B cell (primary cell): ENCODE results near the gene KHNYN. TPM values are rescaled to one million over a fixed set of nuclear protein-coding genes. Genes with fewer than 3 reads are reported as not detected.

Source experiments
- ATAC-seq: fragments of 200-7000 bp; cut with Tn5 transposase; one replicate; pipeline ENCODE4 v1.10.0; 2021; ENCODE audit warnings: low read depth, mild to moderate bottlenecking, moderate number of reproducible peaks, moderate library complexity
- CTCF ChIA-PET: fragments of 350-600 bp; sonication (Branson Sonifier 250); formaldehyde crosslinking; loops from one replicate; lab custom pipeline; 2021; ENCODE audit warnings: antibody characterized with exemption, inconsistent platforms; lab: Charles Lee
- POLR2A ChIA-PET: fragments of 350-600 bp; sonication (Branson Sonifier 250); formaldehyde crosslinking; loops from one replicate; lab custom pipeline; 2021; ENCODE audit warnings: antibody characterized with exemption; lab: Charles Lee
- DNase-seq: peaks from one replicate; pipeline ENCODE4 v3.0.0; 2013
- H2AFZ ChIP-seq: 2 replicates; pipeline ENCODE4 v1.6.1; 2012; ENCODE audit warnings: mild to moderate bottlenecking, low read depth, low read length; ENCODE audit not compliant: insufficient read depth, poor library complexity, severe bottlenecking
- H3K27ac ChIP-seq, 2 donors: 1 replicate in 1 of 2; 2 replicates in 1 of 2; pipeline ENCODE4 v1.5.1; 2012 to 2013; ENCODE audit warnings: low read length in 2 of 2, mild to moderate bottlenecking in 2 of 2, moderate library complexity in 1 of 2
- H3K27me3 ChIP-seq, 4 experiments: fragments of 200-600 bp in 1 of 4; sonication (generic) in 1 of 4; replicated peaks in 1 of 4; 1 replicate in 2 of 4; 2 replicates in 2 of 4; pipeline versions ENCODE4 v1.6.1 to v1.7.0; 2013 to 2016; ENCODE audit warnings: low read length in 3 of 4, mild to moderate bottlenecking in 2 of 4, mixed read lengths in 1 of 4, moderate library complexity in 1 of 4; ENCODE audit not compliant: insufficient read depth in 4 of 4, control insufficient read depth in 3 of 4; ENCODE audit errors: control extremely low read depth in 1 of 4
- H3K36me3 ChIP-seq, 2 experiments: replicated peaks in 1 of 2; 1 replicate in 1 of 2; 2 replicates in 1 of 2; pipeline versions ENCODE4 v1.6.1 to v1.7.1; 2013; ENCODE audit warnings: low read length in 1 of 2; ENCODE audit not compliant: insufficient read depth in 2 of 2, control insufficient read depth in 1 of 2; ENCODE audit errors: control extremely low read depth in 1 of 2, extremely low read depth in 1 of 2
- H3K4me1 ChIP-seq, 2 donors: fragments of 200-600 bp in 1 of 2; sonication (generic) in 1 of 2; 1 replicate in 1 of 2; 2 replicates in 1 of 2; pipeline versions ENCODE4 v1.5.1 to v1.6.1; 2013 to 2017; ENCODE audit warnings: low read length in 2 of 2; ENCODE audit not compliant: control insufficient read depth in 2 of 2, insufficient read depth in 2 of 2
- H3K4me2 ChIP-seq: replicated peaks from 2 replicates; pipeline ENCODE3; 2012; ENCODE audit warnings: mild to moderate bottlenecking, low read depth, low read length; ENCODE audit not compliant: poor library complexity, severe bottlenecking
- H3K4me3 ChIP-seq, 5 experiments: fragments of 200-600 bp in 1 of 5; sonication (generic) in 1 of 5; 1 replicate in 3 of 5; 2 replicates in 2 of 5; pipeline versions ENCODE4 v1.5.1 to v1.7.0; 2011 to 2016; ENCODE audit warnings: low read length in 4 of 5, mild to moderate bottlenecking in 4 of 5, low read depth in 2 of 5, control low read depth in 1 of 5, moderate library complexity in 1 of 5; ENCODE audit not compliant: insufficient read depth in 1 of 5; ENCODE audit errors: control extremely low read depth in 1 of 5, extremely low read depth in 1 of 5
- H3K79me2 ChIP-seq: fragments of 200-600 bp; sonication (generic); one replicate; pipeline ENCODE4 v1.6.0; 2016; ENCODE audit warnings: low read length; ENCODE audit not compliant: control insufficient read depth, insufficient read depth
- H3K9ac ChIP-seq: fragments of 200-600 bp; sonication (generic); 2 replicates; pipeline ENCODE4 v1.6.1; 2017; ENCODE audit warnings: mild to moderate bottlenecking, low read length, moderate library complexity
- H3K9me3 ChIP-seq, 3 donors: one replicate each; pipeline versions ENCODE4 v1.6.1 to v1.7.1; 2013; ENCODE audit warnings: low read length in 2 of 3; ENCODE audit not compliant: control insufficient read depth in 2 of 3, insufficient read depth in 1 of 3; ENCODE audit errors: control extremely low read depth in 1 of 3
- H4K20me1 ChIP-seq: 2 replicates; pipeline ENCODE4 v1.6.0; 2012; ENCODE audit warnings: mild to moderate bottlenecking, low read length; ENCODE audit not compliant: insufficient read depth, control insufficient read depth, poor library complexity, severe bottlenecking
- H3K27ac Mint-ChIP-seq: one replicate; pipeline ENCODE4 v1.8.0; 2021; ENCODE audit warnings: mixed read lengths
- H3K27me3 Mint-ChIP-seq: one replicate; pipeline ENCODE4 v1.8.0; 2021; ENCODE audit warnings: mixed read lengths
- H3K4me1 Mint-ChIP-seq: one replicate; pipeline ENCODE4 v1.8.0; 2021; ENCODE audit warnings: mixed read lengths
- H3K4me3 Mint-ChIP-seq: one replicate; pipeline ENCODE4 v1.8.0; 2021; ENCODE audit warnings: mixed read lengths
- H3K9me3 Mint-ChIP-seq: one replicate; pipeline ENCODE4 v1.8.0; 2022; ENCODE audit warnings: mixed read lengths; ENCODE audit not compliant: insufficient read depth
- EZH2 ChIP-seq: IDR thresholded peaks from 2 replicates; pipeline ENCODE4 v1.6.1; 2012; ENCODE audit warnings: borderline replicate concordance, low read depth, mild to moderate bottlenecking, moderate library complexity, low read length; ENCODE audit not compliant: insufficient read depth, poor library complexity, severe bottlenecking
- WGBS: methylation state at CpG from one replicate; pipeline ENCODE4 v1.1.5; 2013; ENCODE audit warnings: missing lambda C conversion rate; ENCODE audit not compliant: insufficient coverage; 5-methylcytosine and 5-hydroxymethylcytosine counted together
- intact Hi-C: fragments of 100-400 bp; cut with micrococcal nuclease; formaldehyde crosslinking; loops from one replicate; pipeline ENCODE4 v1.10.0; 2022
- polyA plus RNA-seq: library from polyadenylated mRNA; depleted of rRNA; stranded (reverse); fragments of >200 nt; gene quantifications from 2 replicates; pipeline ENCODE4 v1.2.3, GENCODE V29; 2012
- total RNA-seq, 2 donors: library from RNA; stranded (reverse); fragments of 120-200 nt in 1 of 2; gene quantifications; 1 replicate in 1 of 2; 2 replicates in 1 of 2; pipeline versions ENCODE4 v1.2.3 to v1.2.4, GENCODE V29; 2013 to 2022
- TF ChIP-seq, protein P1 (sequence below): fragments of 200-600 bp; IDR thresholded peaks from one replicate; pipeline ENCODE4 v1.8.0; 2022; ENCODE audit warnings: antibody characterized with exemption, mild to moderate bottlenecking

KHNYN gene
- total and polyA plus RNA-seq, 2 donors (not counting 1 experiment from before 2014, with no cell fraction given): 74.4 to 184 TPM

DNA sequence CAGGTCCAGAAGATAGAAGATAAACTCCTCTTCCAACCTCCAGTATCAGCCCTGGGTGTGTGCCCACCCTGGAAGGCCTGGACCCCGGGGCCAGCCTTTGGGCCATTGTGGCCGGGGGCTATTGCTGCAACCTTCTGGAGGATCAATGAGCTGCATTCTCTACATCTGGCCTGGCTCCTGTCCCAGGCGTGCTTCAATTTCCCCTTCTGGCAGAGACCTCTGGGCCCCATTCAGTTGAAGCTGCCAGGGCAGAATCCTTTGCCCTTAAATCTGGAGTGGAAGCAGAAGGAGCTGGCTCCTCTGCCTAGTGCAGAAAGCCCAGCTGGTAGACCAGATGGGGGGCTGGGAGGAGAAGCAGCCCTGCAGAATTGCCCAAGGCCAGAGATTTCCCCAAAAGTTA is 21.0 kb upstream of the KHNYN start:
- H3K27me3 ChIP-seq: peaks cover 0 to 14% (median 8%) of the 10 kb centered on the region in 4 experiments
- no peaks in the 10 kb centered on the region for H3K4me1 Mint-ChIP-seq
- POLR2A ChIA-PET: interaction anchor here (1.5 kb wide), 1 partner anchor 10 kb away, joined by 6 read pairs; the partner anchor contains the start of gene NYNRIN
- TF ChIP-seq EZH2: no peak
- TF ChIP-seq, protein P1, sequence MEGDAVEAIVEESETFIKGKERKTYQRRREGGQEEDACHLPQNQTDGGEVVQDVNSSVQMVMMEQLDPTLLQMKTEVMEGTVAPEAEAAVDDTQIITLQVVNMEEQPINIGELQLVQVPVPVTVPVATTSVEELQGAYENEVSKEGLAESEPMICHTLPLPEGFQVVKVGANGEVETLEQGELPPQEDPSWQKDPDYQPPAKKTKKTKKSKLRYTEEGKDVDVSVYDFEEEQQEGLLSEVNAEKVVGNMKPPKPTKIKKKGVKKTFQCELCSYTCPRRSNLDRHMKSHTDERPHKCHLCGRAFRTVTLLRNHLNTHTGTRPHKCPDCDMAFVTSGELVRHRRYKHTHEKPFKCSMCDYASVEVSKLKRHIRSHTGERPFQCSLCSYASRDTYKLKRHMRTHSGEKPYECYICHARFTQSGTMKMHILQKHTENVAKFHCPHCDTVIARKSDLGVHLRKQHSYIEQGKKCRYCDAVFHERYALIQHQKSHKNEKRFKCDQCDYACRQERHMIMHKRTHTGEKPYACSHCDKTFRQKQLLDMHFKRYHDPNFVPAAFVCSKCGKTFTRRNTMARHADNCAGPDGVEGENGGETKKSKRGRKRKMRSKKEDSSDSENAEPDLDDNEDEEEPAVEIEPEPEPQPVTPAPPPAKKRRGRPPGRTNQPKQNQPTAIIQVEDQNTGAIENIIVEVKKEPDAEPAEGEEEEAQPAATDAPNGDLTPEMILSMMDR: no peak
- CTCF ChIA-PET: interaction anchor here (1.0 to 6.0 kb wide), 7 partner anchors 10 to 75 kb away, joined by 3 to 55 read pairs (median 5); partner anchors contain the start of genes KHNYN and NYNRIN
- H3K9me3 ChIP-seq: peaks cover 0 to 3% (median 0%) of the 10 kb centered on the region in 3 donors
- no peak overlapping the region for H3K4me3 Mint-ChIP-seq
- H2AFZ ChIP-seq: no peak overlapping the region
- H3K79me2 ChIP-seq: no peaks in the 10 kb centered on the region
- no peak for DNase-seq
- no peaks in the 10 kb centered on the region for H3K4me1 ChIP-seq
- no peak overlapping the region for H3K4me2 ChIP-seq
- H3K9ac ChIP-seq: no peak overlapping the region
- H3K27ac ChIP-seq: no peak overlapping the region
- no peaks in the 10 kb centered on the region for H3K9me3 Mint-ChIP-seq
- WGBS: 67% methylated on average over 3 of the region's 3 CpGs
- peaks cover 27% of the 10 kb centered on the region for H3K27me3 Mint-ChIP-seq
- H3K36me3 ChIP-seq: no peaks in the 10 kb centered on the region
- no peak overlapping the region for H3K27ac Mint-ChIP-seq
- no peak for ATAC-seq
- H3K4me3 ChIP-seq: no peak overlapping the region
- intact Hi-C loops: no loop called here
- H4K20me1 ChIP-seq: no peaks in the 10 kb centered on the region

DNA sequence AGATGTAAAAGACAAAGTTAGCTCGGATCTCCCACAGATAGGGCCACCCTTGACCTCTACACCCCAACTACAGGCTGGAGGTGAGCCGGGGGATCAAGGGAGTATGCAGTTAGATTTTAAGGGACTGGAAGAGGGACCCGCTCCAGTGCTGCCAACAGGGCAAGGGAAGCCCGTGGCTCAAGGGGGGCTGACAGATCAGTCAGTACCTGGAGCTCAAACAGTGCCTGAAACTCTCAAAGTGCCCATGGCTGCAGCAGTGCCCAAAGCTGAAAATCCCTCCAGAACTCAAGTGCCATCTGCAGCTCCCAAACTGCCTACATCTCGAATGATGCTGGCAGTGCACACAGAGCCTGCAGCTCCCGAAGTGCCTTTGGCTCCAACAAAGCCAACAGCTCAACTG is 20.6 kb upstream of the KHNYN start:
- WGBS: 76% methylated on average over 4 of the region's 6 CpGs
- POLR2A ChIA-PET: interaction anchor here (1.5 kb wide), 1 partner anchor 10 kb away, joined by 6 read pairs; the partner anchor contains the start of gene NYNRIN
- no peak for ATAC-seq

More for the DNA sequence above, 20.6 kb upstream of the KHNYN start:
- H3K4me3 ChIP-seq: no peak overlapping the region
- TF ChIP-seq, protein P1: no peak
- TF ChIP-seq EZH2: no peak
- CTCF ChIA-PET: interaction anchor here (0.6 to 6.0 kb wide), 10 partner anchors 8 to 75 kb away, joined by 3 to 55 read pairs (median 3); partner anchors contain the start of genes KHNYN and NYNRIN
- Mint-ChIP-seq H3K9me3 (no peaks in the 10 kb centered on the region), H3K4me1 (no peaks in the 10 kb centered on the region), H3K27ac (no peak overlapping the region), H3K4me3 (no peak overlapping the region), H3K27me3 (peaks cover 22% of the 10 kb centered on the region)
- DNase-seq: no peak
- H3K36me3 ChIP-seq: no peaks in the 10 kb centered on the region
- intact Hi-C loops: no loop called here
- no peaks in the 10 kb centered on the region for H3K4me1 ChIP-seq
- H3K9me3 ChIP-seq: peaks cover 0 to 3% (median 0%) of the 10 kb centered on the region in 3 donors
- H4K20me1 ChIP-seq: no peaks in the 10 kb centered on the region
- peaks cover 0 to 14% (median 6%) of the 10 kb centered on the region in 4 experiments for H3K27me3 ChIP-seq
- H2AFZ ChIP-seq: no peak overlapping the region
- no peaks in the 10 kb centered on the region for H3K79me2 ChIP-seq
- no peak overlapping the region for H3K4me2 ChIP-seq
- no peak overlapping the region for H3K27ac ChIP-seq
- H3K9ac ChIP-seq: no peak overlapping the region
